ENCODE measurements around the gene CLCA4.

The CLCA4 gene

GRCh38 chr1:86616871-86617270 lies 70.0 kb downstream of the CLCA4 start:
- DNase-seq (ENCODE audit: low read depth): no peak

GRCh38 chr1:86618358-86618757 lies 71.5 kb downstream of the CLCA4 start:
- no peak for DNase-seq (ENCODE audit: low read depth)

DNA sequence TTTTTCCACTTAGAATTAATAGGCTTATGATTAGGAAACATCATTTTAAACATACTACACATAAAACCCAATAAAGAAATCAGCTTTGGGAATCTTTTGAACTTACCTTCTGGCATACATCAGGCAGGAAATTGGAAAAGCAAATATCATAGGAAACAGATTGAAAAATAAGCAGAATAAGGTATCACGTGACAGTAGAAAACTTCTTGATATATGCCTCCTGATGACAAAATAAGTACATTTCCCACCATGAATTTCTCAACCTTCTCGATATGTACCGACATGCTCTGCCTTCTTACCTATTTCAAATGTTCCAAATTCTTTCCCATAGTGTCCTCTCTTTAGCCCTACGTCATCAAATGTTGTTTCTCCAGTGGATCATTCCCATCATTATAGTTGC lies 72.4 kb downstream of the CLCA4 start:
- DNase-seq (ENCODE audit: low read depth): no peak

- no peak for DNase-seq (ENCODE audit: low read depth)
These were observed 74.4 kb downstream of the CLCA4 start for GRCh38 chr1:86621286-86621685.

All from iris pigment epithelial cell (primary cell).